ENCODE measurements around the gene CBX4.
"Not testable (repeated sequence)": the region's sequence is repeated elsewhere in the genome, so short reads cannot be mapped to it uniquely, and the experiment has no call there.

CBX4 gene

DNA sequence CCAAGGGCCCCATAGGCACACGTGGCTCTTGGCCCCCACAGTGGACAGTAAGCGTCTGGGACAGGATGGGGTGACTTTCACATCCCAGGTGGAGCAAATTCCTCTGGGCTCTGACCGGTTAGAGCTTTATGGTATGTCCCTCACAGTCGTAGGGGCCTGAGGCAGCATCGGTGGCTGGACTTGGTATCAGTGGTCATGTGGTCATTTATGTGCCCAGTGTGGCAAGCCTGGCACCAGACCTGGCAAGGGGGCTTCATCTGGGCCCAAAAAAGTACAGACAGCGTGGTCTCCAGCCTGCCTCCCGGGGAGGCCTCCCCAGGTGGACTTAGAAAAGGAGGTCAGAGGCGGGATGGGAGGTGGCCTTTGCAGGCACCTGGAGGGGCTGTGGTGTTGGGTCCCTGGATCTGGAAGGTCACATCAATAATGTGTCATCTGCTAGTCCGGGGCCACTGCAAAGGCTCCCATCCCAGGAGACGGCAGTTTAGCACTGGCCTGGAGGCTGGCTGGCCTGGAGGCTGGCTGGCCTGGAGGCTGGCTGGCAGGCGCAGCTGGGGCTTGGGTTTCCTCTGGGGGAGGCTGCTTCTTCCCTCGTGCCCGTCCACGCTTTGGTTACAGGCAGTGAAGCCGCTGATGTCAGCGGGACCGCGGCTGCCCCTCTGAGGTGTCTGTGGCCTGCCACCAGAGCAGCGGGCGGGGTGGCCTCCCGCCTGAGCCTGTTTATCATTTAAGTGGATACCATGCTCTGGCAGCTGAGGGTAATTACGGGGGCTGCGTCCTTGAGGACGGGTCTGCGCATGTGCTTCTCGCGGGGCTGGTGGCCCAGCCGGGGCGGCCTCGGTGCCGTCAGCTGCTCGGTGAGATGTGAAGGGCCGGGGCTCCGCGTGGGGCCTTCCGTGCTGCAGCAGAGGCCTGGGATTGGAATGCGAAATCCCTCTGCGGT lies 20.7 kb upstream of the CBX4 start:
- DNase-seq (ENCODE audit: low read depth in 2 of 2), result no peak

- no peak for DNase-seq (ENCODE audit: low read depth in 2 of 2)
These were observed 17.9 kb upstream of the CBX4 start for GRCh38 chr17:79857095-79857494.

DNA sequence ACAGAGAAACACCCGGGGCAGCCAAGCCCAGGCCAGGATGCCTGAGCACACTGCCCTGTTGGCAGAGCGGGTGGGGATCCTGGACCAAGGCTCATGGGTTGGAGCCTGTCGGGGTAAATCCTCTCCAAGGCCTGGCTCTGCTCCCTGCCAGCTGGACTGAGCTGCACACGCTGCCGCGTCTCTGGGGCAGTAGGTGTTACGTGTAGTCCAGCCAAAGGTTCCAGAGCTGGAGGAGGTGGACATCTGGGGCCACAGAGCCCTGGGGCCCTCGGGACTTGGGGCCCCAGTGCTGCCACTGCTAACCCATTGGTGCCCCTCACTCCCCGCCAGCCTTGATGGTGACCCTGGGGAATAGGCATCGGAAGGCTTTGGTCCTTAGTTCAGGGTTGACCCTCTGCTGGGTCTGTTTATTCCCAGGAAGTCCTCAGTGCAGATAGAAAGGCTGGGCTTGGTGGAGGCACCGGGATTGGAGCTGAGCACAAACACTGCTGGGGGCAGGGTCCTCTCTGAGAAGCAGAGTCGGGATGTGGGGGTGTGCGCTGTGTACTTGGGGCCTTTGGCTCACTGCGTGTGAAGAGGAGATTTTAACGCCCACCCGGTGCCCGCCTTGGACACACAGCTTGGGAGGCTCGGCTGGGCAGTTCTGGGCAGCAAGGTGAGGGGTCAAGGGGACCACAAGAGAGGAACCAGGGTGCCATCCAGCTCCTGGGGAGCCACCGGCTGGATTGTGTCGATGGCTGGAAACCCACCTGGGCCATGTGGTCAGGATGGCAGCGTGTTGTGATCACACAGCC lies 16.3 kb upstream of the CBX4 start:
- DNase-seq (ENCODE audit: low read depth in 2 of 2), result no peak

GRCh38 chr17:79854080-79855060 lies 15.1 kb upstream of the CBX4 start:
- no peak for DNase-seq (ENCODE audit: low read depth in 2 of 2)

DNA sequence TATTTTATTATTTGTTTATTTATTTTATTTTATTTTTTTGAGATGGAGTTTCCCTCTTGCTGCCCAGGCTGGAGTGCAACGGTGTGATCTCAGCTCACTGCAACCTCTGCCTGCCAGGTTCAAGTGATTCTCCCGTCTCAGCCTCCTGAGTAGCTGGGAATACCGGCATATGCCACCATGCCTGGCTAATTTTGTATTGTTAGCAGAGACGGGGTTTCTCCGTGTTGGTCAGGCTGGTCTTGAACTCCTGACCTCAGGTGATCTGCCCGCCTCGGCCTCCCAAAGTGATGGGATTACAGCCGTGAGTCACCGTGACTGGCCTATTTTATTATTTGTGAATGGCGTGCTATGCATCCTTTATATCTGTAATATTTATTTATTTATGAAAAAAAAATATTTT lies 13.9 kb upstream of the CBX4 start:
- DNase-seq (ENCODE audit: low read depth in 2 of 2), result not testable (repeated sequence)

DNA sequence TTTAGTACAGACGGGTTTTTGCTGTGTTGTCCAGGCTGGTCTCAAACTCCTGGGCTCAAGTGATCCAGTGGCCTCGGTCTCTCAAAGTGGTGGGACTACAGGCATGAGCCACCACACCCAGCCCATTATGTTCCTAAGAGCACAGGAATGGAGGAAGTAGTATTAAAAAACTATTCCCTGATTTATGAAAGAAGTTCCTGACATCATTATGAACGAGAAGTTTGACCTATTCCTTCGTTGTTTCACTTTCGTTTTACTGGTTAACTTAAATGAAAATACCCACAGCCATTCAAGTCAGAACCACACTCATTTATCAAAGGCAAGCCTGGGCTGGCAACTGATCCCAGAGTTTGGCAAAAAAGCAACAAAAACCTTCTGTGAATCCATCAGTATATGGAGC lies 13.5 kb upstream of the CBX4 start:
- DNase-seq (ENCODE audit: low read depth in 2 of 2), result no peak

GRCh38 chr17:79851461-79851817 lies 12.2 kb upstream of the CBX4 start:
- DNase-seq (ENCODE audit: low read depth in 2 of 2), result no peak

DNA sequence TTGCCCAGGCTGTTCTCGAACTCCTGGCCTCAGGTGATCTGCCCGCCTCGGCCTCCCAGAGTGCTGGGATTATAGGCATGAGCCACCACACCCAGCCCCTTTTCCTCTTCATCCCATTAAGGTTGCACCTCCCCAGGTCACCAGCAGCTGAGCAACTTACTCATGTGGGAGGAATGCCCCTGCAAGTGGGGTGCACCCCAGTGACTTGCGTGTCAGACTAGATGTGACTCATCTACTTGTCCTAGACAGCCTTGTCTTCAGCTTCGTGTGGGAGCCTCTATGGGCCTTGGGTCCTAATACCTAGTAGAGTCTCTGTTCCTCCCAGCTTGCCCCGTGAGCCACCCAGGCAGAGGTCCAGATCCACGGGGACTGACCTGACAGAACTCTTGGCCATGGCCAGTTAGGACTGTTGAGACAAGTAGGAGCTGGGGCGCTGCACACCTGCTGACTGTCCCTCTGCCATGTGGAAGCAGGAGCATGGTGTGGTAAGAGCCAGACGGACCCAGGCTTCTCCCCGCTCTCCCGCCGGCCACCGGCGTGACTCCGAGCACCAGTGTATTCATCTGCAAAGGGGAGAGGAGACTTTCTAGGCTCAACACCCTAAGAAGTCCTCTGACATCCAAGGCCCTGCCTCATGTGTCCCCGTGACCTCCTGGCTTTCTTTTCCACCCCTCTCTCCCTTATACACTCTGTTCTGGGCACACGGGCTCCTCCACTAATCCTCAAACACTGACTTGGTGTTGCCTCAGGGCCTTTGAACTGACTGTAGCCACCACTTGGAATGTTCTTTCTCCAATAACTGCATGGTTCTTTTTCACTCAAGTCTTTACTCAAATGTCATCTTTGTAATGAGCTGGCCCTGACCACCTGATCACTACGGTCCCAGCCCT lies 11.6 kb upstream of the CBX4 start:
- DNase-seq (ENCODE audit: low read depth in 2 of 2), result no peak

GRCh38 chr17:79849953-79850352 lies 10.7 kb upstream of the CBX4 start:
- DNase-seq (ENCODE audit: low read depth in 2 of 2), result no peak

GRCh38 chr17:79848370-79848766 lies 9.1 kb upstream of the CBX4 start:
- no peak for DNase-seq (ENCODE audit: low read depth in 2 of 2)

DNA sequence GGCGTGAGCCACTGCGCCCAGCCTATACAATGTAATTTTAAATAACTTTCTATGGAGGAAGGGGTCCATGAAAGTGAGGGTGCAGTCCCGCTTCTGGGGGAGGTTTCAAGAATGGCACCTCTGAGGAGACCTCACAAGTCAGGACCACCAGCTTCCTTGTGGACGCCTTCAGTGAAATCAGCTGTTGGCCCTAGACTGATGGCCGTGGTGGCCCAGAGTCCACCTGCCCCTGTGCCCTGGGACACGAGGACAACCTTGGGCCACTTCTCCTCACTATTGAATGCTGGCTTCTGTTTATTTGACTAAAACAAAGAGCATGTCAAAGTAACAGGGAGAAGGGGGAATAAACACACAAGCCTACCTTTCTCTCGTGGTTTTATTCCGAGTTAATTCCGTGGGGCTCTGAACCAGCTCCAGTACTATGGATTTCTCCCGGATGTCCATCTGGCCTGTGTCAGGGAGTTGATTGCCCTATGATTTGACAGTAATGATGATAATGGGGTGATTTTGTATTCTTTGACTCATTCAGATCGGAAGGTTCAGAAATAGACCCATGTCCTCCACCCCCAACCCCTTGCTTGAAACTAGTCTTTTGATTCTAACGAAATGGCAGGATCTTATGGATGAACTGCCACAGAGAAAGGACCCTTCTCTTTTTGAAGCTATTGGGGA lies 8.6 kb upstream of the CBX4 start:
- no peak for DNase-seq (ENCODE audit: low read depth in 2 of 2)

DNA sequence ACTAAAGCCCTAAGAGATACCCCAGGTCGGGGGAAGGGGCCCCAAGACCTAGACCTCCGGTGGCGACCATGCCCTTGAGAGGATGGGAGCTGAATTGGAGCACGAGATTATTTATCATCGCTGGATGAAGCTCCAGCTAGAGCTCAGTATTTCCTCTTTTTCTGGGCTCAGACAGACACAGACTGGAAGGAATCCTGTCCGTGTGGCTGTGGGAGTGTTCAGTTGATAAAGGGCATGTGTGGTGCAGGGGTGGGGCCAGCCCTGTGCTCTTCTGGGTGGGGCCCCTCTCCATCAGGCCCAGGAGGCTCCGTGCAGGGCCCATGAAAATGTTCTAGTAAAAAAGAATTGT lies 6.3 kb upstream of the CBX4 start:
- DNase-seq (ENCODE audit: low read depth in 2 of 2), result no peak

DNA sequence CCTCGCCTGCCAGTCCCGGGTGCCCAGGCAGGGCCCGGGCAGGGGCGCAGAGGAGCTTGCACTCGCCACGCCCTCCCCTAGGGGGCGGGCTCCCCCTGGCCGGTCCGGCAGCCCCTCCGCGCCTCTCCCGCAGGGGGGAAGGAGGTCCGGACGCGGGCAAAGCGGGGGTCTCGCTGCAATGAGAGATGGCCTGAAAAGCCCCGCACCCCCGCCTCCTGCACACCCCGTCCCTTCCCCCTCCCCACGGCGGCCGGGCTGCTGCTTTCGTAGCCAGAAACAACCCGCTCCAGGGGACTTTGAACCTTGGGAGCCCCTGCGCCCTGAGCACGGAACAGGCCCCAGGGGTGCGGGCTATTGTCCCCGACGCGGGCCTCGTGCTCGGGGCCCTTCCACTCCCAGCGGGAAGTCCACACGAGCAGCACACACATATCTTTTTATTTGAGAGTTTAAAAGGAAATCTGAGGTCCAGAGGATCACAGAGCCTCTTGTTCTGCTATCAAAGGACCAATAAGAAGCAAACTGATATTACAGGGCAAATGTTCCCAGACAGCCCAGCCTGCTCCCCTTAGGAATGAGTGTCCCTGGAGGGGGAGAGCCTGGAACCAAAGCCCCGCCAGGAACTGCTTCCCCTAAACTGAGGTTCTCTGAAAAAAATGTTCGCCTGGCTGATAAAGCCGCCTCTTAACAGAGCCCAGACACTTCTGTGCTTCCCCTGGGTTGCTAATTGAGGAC lies 5.8 kb upstream of the CBX4 start:
- DNase-seq (ENCODE audit: low read depth in 2 of 2), result peak in 1 of 2 experiments; percentile 24

DNA sequence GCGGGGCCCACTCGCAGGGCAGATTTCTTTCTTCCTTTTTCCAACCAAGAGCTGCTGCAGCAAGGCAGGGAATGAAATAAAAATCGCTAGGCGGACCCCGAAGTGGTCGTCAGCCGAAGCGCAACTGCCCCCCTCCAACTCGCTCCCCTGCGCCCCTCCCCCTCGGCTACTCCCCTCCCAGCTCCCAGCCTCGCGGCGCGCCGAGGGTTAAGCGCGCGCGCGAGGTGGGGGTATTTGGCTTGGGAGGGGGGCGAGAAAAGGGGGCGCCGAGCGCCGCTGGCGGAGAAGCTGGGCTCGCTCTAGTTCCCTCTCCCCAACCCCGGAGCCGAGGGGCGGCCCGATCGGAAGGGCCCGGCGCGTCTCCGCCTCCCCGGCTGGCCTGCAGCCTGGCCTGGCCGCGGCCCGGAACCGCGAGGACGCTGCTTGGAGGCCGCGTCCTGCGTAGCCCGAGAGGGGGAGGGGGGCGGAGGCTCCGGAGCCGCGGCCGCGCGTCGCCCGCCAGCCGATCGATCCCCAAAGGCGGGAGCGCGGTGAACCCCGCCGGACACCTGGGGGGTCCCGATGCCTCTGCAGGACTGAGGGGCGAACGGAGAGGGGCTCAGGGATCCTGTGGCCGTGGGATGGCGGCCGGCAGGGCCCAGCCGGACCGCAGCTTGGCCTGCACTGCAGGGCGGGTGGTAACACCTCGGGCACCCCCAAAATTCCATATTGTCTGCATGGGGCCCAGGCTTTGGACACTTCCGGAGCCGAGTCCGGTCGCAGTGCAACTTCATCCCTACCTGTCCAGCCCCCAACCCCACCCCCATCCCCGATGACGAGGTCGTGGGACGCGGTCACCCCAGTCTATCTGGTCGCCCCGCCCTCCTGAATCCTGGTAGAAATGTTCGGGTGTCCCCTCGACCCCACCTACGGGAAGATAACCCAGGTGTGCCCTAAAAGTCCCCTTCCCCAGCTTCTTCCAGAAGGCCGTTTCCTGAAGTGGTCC lies 4.9 kb upstream of the CBX4 start:
- DNase-seq (ENCODE audit: low read depth in 2 of 2), result no peak

DNA sequence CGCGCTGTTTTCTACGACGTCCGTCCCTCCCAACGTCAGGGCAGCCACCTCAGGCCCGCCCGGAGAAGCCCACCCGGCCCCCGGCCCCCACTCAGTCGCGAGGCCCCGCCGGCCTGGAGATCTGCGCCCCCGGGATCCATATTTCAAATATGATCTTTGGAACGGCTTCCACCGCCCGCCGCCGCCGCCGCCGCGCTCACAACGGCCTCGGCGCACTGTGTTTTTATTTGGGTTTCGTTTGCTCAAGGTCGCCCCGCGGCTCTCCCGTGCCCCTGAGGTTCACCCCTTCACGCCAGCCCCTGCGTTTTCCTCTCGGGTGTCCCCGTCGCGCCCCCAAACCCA lies 4.2 kb upstream of the CBX4 start:
- DNase-seq (ENCODE audit: low read depth in 2 of 2), result no peak

DNA sequence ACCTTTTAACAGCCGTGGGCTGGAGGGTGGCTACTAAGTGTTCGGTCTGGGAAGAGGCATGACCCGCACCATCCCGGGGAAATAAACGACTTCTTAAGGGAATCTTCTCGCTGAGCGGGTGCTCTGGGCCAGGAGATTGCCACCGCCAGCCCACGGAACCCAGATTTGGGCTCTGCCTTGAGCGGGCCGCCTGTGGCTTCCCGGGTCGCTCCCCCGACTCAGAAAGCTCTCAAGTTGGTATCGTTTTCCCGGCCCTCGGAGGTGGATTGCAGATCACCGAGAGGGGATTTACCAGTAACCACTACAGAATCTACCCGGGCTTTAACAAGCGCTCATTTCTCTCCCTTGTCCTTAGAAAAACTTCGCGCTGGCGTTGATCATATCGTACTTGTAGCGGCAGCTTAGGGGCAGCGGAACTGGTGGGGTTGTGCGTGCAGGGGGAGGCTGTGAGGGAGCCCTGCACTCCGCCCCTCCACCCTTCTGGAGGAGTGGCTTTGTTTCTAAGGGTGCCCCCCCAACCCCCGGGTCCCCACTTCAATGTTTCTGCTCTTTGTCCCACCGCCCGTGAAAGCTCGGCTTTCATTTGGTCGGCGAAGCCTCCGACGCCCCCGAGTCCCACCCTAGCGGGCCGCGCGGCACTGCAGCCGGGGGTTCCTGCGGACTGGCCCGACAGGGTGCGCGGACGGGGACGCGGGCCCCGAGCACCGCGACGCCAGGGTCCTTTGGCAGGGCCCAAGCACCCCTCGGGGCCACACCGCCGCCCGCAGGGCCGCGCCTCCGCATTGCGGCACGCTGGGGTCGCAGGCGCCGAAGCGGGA lies 3.6 kb upstream of the CBX4 start:
- DNase-seq (ENCODE audit: low read depth in 2 of 2), result no peak

DNA sequence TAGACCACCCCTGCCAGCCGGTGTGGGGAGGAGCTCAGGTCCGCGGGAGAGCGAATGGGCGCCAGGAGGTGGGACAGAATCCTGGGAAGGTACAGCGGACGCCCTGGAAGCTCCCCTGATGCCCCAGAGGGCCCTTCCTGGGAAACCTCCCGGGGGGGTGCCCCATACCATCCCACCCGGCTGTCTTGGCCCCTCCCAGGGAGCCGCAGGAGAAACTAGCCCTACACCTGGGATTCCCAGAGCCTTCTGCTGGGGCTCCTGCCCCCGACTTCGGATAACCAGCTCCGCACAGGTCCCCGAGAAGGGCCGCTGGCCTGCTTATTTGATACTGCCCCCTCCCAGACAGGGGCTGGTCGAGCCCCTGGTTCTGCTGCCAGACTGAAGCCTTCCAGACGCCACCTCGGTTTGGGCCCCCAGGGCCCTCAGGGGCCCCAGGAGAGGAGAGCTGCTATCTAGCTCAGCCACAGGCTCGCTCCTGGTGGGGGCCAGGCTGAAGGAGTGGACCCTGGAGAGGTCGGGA lies 3.0 kb upstream of the CBX4 start:
- no peak for DNase-seq (ENCODE audit: low read depth in 2 of 2)
